Left lobe of liver (tissue), 2 donors: ENCODE data around the gene CRYBG1. TPM values are rescaled to one million over a fixed set of nuclear protein-coding genes. Genes with fewer than 3 reads are reported as not detected.

Source experiments
- ATAC-seq: fragments of 200-7000 bp; cut with Tn5 transposase; one replicate; pipeline ENCODE4 v1.9.1; 2020; ENCODE audit warnings: mild to moderate bottlenecking, moderate library complexity
- DNase-seq: peaks from one replicate; pipeline ENCODE4 v3.0.0-alpha.2; 2020; ENCODE audit warnings: low spot score
- total RNA-seq: library from RNA; stranded (reverse); gene quantifications from one replicate; pipeline ENCODE4 v1.2.1, GENCODE V29; 2021
- donor health status: DM: no; HTN: no; CAD: no; lungs with moderate emphysema.
- donor health status: DM: no; HTN: yes; CAD: no.

CRYBG1 gene, protein sequence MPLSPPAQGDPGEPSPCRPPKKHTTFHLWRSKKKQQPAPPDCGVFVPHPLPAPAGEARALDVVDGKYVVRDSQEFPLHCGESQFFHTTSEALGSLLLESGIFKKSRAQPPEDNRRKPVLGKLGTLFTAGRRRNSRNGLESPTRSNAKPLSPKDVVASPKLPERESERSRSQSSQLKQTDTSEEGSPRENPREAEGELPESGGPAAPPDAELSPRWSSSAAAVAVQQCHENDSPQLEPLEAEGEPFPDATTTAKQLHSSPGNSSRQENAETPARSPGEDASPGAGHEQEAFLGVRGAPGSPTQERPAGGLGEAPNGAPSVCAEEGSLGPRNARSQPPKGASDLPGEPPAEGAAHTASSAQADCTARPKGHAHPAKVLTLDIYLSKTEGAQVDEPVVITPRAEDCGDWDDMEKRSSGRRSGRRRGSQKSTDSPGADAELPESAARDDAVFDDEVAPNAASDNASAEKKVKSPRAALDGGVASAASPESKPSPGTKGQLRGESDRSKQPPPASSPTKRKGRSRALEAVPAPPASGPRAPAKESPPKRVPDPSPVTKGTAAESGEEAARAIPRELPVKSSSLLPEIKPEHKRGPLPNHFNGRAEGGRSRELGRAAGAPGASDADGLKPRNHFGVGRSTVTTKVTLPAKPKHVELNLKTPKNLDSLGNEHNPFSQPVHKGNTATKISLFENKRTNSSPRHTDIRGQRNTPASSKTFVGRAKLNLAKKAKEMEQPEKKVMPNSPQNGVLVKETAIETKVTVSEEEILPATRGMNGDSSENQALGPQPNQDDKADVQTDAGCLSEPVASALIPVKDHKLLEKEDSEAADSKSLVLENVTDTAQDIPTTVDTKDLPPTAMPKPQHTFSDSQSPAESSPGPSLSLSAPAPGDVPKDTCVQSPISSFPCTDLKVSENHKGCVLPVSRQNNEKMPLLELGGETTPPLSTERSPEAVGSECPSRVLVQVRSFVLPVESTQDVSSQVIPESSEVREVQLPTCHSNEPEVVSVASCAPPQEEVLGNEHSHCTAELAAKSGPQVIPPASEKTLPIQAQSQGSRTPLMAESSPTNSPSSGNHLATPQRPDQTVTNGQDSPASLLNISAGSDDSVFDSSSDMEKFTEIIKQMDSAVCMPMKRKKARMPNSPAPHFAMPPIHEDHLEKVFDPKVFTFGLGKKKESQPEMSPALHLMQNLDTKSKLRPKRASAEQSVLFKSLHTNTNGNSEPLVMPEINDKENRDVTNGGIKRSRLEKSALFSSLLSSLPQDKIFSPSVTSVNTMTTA (N-terminal part only)
- 7.2 TPM for total RNA-seq

DNA sequence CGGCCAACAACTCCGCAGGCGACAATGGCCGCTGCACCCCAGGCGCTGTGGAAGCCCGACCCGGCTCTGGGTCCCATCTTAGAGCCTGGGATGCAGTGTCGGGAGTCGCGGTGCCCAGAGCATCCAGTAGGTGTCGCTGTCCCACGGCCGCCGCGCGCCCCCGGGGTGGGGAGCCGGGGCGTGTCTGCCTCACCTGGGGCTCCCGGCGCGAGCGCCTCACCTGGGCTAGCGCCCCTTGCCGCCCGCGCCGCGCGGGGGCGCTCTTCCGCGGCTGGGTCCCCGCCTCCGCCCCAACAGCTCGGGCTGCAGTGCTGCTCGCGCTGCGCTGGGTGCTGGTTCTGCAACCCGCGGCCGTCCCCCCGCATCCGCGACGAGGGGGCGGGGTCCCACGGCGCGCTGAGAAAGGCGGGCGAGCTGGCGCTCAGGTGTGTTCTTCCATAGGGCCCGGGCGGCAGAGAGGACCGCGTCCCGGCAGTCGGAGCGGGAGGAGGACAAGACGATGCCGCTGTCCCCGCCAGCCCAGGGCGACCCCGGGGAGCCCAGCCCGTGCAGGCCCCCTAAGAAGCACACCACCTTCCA, at the start of gene CRYBG1:
CRYBG1 (plus strand) TSS at position 308 of the 579 bp plus-strand sequence; CDS start at position 500, 192 bp downstream.
- ATAC-seq (peak; percentile 95), DNase-seq (peak; percentile 56)

DNA sequence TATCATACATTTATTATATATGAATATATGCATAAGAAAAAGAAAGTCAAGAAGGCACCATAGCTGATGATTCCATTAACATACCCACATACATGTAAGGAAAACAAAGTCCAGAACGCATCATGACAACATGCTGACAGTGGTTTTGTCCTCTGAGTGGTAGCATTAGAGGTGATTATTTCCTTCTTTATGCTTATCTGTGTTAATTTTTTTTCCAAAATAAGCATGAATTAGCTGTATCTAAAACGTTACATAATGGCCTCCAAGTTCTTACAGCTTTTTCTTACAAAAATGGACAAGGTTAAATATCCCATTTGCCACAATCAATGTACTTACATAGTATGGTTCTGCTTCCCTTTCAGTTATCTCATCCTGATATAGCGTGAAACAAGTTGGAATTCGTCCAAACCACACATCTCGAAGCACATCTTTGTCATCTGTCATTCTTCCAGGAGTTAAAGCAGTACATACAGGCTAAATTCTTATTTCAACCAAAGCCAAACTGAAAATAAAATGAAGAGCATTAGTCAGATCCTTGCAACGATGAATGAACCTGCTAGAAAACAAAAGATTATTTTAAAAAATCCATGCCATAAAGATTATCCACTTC, 44.6 kb upstream of the CRYBG1 start:
- no peak for ATAC-seq
- no peak for DNase-seq

DNA sequence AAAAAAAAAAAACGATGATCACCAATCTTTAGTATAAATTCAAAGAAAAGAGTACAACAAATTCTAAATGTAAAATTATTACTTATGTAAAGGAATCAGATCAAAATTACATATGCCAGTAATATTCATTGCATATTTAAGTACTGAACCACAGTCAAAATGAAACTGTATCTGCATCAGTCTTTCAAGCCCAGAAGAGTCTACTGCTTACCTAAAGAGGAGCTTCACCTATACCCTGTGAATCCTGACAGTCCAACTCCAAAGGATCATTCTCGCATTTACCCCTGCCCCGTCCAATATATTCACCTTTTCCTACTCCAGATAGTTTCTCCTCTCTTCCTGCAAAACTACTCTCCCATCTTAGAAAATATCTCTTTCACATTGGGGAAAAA, 44.1 kb upstream of the CRYBG1 start:
- DNase-seq (no peak), ATAC-seq (no peak)

DNA sequence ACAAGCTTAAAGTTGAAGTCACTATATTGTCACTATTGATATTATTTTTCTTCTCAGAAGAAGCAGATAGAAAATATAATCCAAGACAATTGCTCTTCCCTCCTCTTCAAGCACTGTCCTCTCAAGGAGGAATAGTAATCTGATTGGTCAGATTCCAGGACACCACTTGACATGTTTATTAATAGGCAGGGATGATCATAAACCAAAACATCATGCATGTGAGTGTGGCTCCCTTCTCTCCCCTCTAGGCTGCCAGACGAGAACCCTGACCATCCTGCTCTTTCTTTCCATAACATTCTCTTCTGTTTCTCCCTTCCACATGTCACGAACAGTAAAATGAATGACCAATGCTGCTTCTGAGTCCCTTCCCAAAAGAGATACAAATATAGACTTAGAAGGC, 42.5 kb upstream of the CRYBG1 start:
- no peak for DNase-seq
- no peak for ATAC-seq

DNA sequence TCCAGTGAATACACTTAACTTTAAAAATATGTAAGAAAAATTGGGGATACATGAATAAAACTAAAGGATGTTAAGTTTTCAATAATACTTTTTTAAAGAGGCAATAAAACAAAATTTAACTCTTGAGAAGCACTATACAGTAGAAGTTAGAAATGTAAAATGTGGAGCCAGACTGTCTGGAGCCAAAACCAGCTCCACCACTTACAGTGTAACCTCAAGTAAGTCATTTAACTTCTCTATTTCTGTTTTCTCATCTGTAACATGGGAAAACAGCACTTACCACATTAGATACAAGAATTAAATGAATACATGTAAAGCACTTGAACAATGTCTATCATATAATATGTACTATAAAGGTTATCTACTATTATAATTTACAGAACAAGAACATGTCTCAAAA, 41.7 kb upstream of the CRYBG1 start:
- ATAC-seq (no peak), DNase-seq (no peak)

DNA sequence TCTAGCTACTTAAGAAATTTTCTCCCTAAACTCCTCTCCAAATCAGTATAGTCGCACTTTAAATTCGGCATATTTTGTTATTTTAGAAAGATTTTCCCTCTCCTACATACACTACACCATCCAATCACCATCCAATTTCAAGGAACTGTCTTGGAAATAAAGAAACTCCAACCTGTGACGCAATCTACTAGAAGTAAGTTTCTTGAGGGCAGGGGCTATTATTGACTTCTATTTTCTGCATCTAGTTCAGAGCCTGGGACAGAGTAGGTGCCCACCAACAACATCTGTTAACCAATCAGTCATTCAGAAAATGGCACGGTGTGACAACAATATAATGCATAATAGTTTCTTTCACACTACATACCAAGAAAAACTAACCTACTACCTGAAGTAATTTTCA, 38.6 kb upstream of the CRYBG1 start:
- DNase-seq (no peak), ATAC-seq (no peak)

DNA sequence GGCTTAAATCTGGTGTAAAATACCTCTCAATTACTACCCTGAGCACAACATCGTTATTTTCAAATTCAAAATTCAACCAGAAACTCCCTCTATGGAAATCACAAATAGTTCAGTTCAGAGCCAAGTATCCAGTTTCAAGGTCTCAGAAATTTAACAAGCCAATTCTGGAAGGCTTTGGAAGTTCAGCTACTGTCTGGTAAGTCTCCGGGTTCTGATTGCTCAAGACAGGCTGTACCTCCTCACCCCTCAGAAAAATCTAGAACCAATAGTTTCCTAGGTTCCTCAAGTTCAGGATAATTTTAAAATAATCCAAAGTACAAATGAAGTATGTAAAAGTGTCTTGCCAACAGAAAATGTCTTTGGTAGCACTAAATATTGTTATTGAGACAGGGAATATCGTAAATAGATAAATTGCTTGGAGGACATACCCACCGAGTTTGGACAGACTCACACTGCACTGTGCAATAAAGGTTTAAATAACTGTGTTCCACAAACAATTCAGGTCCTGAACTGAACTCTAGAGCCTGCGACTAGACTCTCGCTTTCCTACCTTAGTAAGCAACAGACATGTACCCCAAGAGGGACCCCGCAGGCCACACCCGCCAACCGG, 35.7 kb upstream of the CRYBG1 start:
- ATAC-seq: no peak

DNA sequence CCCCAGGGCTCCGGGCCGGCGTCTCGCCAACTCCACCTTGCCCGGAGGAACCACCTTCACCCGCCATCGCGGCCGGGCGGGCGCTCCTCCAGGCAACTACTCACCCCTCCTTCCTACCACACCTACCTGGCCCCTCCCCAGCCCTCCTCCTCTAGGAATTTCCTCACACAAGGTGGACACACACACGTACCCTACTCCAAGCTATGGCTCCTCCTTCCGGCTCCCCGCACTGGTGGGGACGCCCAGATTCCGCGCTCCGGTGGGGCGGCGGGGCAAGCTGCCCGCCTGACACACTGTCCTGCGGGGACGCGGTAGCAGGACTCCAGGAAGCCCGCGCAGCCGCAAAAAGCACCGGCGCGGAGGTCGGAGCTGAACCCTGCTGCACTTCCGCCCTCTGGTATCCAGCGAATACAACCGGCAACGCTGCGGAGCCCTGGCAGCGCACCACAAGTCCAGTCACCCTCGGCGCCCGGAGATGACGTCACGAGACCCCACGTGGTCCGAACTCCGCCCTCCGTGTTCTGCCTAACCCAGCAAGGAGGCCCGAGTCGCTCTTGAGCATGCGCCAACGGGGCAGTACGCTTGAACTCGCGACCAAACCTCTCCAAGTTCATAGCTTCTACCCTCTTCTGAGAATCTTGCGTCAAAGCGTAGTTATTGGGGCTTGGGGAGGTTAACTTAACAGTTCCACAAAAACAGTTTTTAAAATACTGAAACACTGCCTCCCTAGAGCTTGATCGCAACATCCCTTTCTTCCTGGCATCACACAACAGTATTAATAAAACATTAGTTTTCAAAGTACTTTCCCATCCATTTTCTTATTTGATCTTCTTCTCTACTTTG, 35.0 kb upstream of the CRYBG1 start, which contains the start of gene ATG5:
ATG5 (minus strand) TSS at position 425 of the 843 bp plus-strand sequence. CDS start 9,552 bp downstream, outside the sequence.
- DNase-seq (peak; percentile 100), ATAC-seq (peak; percentile 92)

More for the DNA sequence above, 35.7 kb upstream of the CRYBG1 start:
- no peak for DNase-seq

DNA sequence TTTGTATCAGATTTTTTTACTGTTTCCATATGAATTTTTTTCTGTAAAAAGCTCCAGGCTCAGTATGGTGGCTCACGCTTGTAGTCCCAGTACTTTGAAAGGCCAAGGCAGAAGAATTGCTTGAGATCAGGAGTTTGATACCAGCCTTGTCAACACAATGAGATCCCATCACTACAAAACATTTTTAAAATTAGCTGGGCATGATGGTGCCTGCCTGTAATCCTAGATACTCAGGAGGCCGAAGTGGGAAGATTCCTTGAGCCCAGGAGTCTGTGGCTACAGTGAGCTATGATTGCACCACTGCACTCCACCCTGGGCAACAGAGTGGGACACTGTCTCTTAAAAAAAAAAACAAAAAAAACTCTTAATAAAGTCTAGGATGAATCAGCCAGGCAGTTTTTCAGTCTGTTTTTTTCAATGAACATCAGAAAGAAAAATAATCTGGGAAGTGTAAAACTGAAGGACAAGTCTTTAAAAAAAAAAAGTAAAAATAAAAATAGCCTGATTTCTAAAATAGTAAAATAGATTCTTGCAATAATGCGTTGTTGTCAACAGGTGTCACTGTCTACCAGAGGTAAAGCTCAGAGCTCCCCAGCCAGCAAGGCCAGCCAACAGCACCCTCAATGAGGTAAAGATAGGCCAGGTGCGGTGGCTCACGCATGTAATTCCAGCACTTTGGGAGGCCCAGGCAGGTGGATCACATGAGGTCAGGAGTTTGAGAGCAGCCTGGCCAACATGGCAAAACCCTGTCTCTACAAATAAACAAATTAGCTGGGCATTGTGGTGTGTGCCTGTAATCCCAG, 25.7 kb upstream of the CRYBG1 start:
- ATAC-seq (peak; percentile 96), DNase-seq (peak; percentile 47)

DNA sequence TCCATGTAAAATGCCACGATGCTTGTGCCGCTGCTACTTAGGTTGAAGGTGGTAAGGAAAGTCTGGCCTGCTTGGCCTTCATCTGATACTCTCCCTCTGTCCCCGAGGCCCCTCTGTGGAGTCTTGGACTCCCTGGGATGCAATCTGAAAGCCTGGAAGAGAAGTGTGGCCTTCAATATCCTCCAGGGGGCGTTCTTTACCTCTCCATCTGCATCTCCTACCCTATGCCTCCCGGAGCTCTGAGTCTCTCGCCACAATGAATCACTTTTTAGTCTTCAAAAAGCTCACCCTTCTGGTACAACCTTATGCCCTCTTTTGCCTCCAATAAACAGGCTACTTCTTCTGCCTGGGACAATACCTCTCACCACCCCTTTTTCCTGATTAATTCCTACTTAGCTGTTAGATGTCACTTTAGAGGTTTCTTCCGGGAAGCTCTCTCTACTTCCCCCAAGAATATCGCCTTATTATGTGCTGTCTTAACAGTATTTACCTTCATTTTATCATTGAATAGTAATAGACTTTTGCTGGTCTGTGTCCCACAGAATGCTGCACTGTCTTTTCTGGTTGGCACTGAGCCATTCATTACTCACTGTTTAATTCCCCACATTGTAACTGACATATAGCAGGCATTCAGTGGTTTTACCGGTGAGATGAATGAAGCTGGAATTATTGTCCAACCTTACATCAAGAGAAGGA, 21.0 kb upstream of the CRYBG1 start:
- DNase-seq: no peak

DNA sequence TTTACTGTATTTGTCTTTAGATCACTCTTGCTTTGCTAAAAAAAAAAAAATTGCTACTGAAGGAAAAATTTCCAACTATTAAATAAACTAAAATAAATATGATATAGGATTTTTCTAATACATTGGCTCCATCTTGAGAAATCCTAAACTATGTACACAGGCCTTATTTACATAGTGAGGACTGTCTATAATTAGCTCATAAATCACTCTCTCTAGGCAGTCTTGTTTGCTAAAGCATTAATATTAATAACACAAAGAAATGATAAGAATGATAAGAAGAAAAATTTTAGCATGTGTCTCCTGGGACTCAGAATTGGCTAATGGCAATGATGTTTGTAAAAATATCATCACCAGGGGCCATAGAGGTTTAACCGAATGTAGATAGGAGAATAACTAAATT, 13.3 kb upstream of the CRYBG1 start:
- ATAC-seq (no peak), DNase-seq (no peak)

More for the DNA sequence above, 21.0 kb upstream of the CRYBG1 start:
- ATAC-seq: peak; percentile 90

DNA sequence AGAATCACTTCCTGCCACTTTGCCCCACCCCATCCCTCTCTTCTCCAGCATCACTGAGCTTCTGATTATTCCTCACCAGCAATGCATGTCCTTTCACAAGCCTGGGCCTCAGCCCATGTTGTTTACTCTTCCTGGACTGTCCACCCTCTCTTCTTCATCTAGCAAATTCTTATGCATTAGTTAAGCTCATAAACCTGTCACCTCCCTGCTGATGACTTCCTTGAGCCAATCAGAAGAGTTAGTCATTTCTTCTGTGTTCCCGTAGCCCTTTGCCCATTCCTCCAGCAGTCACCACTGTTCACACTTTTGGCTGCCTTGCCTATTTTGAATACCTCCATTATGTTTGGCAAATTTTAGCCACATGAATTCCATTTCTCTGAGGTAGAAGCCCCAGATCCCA, 4.1 kb upstream of the CRYBG1 start:
- DNase-seq (no peak), ATAC-seq (no peak)

DNA sequence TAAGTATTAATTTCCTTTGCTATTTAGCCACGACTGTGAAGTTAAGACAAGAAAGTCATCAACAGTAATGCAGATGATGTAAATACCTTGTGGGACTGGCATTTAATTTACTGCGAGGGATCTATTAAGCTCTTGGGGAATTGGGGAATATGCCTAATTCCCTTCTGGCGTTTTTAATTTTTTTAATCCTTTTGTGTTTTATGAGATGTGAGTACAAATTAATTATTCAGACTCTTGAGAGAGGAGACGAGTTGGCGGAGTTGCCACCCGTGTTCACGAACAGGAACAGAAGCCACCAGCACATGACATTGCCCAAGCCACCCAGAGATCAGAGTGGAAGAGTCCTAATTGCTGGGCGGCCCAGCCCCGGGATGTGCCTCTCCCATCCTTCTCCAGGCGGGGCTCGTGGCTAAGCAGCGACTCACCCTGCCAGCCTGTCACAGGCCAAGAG, 533 bp upstream of the CRYBG1 start:
- DNase-seq (no peak), ATAC-seq (no peak)

DNA sequence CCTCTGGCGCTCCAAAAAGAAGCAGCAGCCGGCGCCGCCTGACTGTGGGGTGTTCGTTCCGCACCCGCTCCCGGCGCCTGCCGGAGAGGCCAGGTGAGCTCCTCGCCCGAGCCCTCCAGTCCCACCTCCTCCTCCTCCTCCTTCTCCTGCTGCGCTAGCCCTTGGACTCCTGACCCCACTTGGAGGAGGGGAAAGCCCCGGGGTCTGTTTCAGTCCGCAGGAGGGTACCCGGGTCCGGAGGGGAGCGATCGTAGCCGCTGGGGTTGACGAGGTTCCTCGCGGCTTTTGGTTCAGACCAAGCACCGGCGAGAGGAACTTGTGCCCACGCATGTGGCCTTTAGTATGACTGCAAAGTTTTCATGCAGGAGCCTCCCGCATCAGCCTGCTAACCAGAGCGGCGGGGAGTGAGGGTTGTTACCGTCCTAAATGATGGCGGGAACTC, 493 bp downstream of the CRYBG1 start:
- ATAC-seq (peak; percentile 58), DNase-seq (no peak)

DNA sequence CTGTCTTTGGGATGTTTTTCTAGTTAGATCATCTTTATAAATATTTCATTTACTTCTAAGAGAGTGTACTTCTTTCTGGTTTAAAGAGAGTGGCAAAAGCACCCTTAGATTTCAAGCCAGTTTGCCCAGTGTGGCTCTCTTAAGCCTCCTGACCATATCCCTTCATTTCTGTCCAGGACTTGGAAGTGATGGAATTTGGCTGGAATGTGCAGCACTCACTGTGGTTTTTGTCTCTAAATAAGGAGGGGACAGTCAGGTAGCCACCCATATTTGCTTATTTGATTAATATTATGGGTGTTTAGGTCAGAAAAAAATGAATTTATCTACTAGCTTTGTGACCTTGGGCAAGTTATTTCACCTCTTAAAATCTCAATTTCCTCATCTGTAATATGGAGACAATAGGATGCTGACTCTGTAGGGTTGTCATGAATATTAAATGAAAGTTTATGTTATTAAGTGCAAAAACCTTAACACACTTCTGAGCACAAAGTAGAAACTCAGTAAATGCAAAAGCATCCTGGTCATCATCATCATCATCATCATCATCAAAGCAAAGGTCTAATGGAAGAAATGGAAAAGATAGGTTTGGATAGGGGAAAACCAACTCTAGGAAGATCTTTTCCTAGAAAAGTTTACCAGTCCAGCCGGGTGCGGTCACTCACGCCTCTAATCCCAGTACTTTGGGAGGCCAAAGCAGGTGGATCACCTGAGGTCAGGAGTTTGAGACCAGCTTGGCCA, 3.1 kb downstream of the CRYBG1 start:
- ATAC-seq (no peak), DNase-seq (no peak)

DNA sequence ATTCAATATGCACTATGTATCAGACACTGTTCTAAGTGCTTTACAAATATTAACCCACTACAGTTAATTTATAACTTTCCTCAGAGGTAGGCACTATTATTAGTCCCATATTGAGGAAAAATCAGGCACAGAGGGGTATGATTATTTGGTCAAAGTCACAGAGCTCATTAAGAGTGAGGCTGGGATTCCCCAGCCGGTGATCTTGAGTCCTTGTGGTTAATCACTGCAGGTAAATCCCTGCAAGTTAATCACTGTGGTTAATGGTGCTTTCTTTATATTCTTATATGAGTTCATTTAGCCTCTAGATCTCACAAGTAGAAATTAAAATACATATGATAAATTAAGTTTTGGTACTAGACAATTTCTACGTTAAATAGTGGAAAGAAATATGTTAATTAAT, 9.2 kb downstream of the CRYBG1 start:
- no peak for DNase-seq

More for the DNA sequence above, 9.2 kb downstream of the CRYBG1 start:
- ATAC-seq: no peak
